GM10248 (cell line): Measurements from ENCODE around the gene KCNJ4.
"Not testable (repeated sequence)": the region's sequence is repeated elsewhere in the genome, so short reads cannot be mapped to it uniquely, and the experiment has no call there.

Source experiments
- CTCF ChIA-PET: fragments of 300-600 bp; sonication (Branson Sonifier 250); formaldehyde crosslinking; extraction: SDS; loops from one replicate; lab custom pipeline; 2021; ENCODE audit warnings: antibody characterized with exemption; lab: Yijun Ruan, JAX
- POLR2A ChIA-PET: fragments of 350-650 bp; sonication (Branson Sonifier 250); formaldehyde crosslinking; extraction: SDS; loops from one replicate; lab custom pipeline; 2020; ENCODE audit warnings: antibody characterized with exemption; lab: Yijun Ruan, JAX
- DNase-seq: peaks from one replicate; pipeline ENCODE4 v3.0.0; 2012; ENCODE audit errors: extremely low spot score
- CTCF ChIP-seq: IDR thresholded peaks from 2 replicates; pipeline ENCODE4 v1.5.1; 2012; ENCODE audit warnings: mild to moderate bottlenecking, low read depth; ENCODE audit errors: extremely low read depth, missing control alignments, control extremely low read depth

KCNJ4 gene

GRCh38 chr22:38412435-38413084, 42.4 kb downstream of the KCNJ4 start:
- peak; percentile 75 for DNase-seq
- TF ChIP-seq CTCF = peak; percentile 50
- ChIA-PET CTCF (interaction anchor here (0.7 to 1.5 kb wide), 4 partner anchors 9 to 360 kb away, joined by 3 read pairs; no protein-coding TSS in a partner anchor), POLR2A (no interaction called here)

GRCh38 chr22:38411016-38411415, 44.0 kb downstream of the KCNJ4 start:
- DNase-seq = no peak
- no peak for TF ChIP-seq CTCF
- ChIA-PET CTCF (interaction anchor here (1.2 to 1.7 kb wide), 2 partner anchors 10 to 19 kb away, joined by 4 to 6 read pairs; no protein-coding TSS in a partner anchor), POLR2A (no interaction called here)

GRCh38 chr22:38409916-38410315, 45.1 kb downstream of the KCNJ4 start:
- CTCF ChIA-PET, POLR2A ChIA-PET, DNase-seq: not testable (repeated sequence)

- DNase-seq = no peak
- ChIA-PET POLR2A (interaction anchor here (0.7 kb wide), 1 partner anchor 510 kb away, joined by 4 read pairs; no protein-coding TSS in a partner anchor), CTCF (no interaction called here)
- no peak for TF ChIP-seq CTCF
Measured at GRCh38 chr22:38406617-38407016, 48.4 kb downstream of the KCNJ4 start.

- no peak for DNase-seq
- CTCF ChIA-PET = no interaction called here
- TF ChIP-seq CTCF = no peak
- POLR2A ChIA-PET = no interaction called here
Measured at GRCh38 chr22:38404419-38404818, 50.6 kb downstream of the KCNJ4 start.

- POLR2A ChIA-PET = no interaction called here
- CTCF ChIA-PET = interaction anchor here (0.8 kb wide), 1 partner anchor 9 kb away, joined by 3 read pairs; no protein-coding TSS in a partner anchor
- no peak for DNase-seq
- no peak for TF ChIP-seq CTCF
Measured at GRCh38 chr22:38403812-38404211, 51.2 kb downstream of the KCNJ4 start.

- no peak for TF ChIP-seq CTCF
- POLR2A ChIA-PET = no interaction called here
- CTCF ChIA-PET = no interaction called here
- DNase-seq = no peak
Measured at GRCh38 chr22:38402204-38402603, 52.8 kb downstream of the KCNJ4 start.
